Dendritic cell treated with granulocyte-macrophage colony-stimulating factor and Interleukin-4, amounts not matched to agents 40 ng/mL and 50 ng/mL, for 4 days (primary cell): ENCODE results near the gene XIST.
"Not testable (repeated sequence)": the region's sequence is repeated elsewhere in the genome, so short reads cannot be mapped to it uniquely, and the experiment has no call there.

Experiments used
- H3K27ac Mint-ChIP-seq: one replicate; pipeline ENCODE4 v1.8.0; 2022; ENCODE audit warnings: mild to moderate bottlenecking, mixed read lengths
- H3K27me3 Mint-ChIP-seq: one replicate; pipeline ENCODE4 v1.8.0; 2022; ENCODE audit warnings: mild to moderate bottlenecking, mixed read lengths
- H3K36me3 Mint-ChIP-seq: one replicate; pipeline ENCODE4 v1.8.0; 2022; ENCODE audit warnings: low read depth, mixed read lengths
- H3K4me1 Mint-ChIP-seq: one replicate; pipeline ENCODE4 v1.8.0; 2022; ENCODE audit warnings: low read depth, mixed read lengths
- H3K4me3 Mint-ChIP-seq: one replicate; pipeline ENCODE4 v1.8.0; 2022; ENCODE audit warnings: mild to moderate bottlenecking, moderate library complexity, mixed read lengths
- H3K9me3 Mint-ChIP-seq: one replicate; pipeline ENCODE4 v1.8.0; 2022; ENCODE audit warnings: mixed read lengths
- intact Hi-C: fragments of 100-400 bp; cut with micrococcal nuclease; formaldehyde crosslinking; loops from one replicate; pipeline ENCODE4 v1.15.0; 2022

The XIST gene

DNA sequence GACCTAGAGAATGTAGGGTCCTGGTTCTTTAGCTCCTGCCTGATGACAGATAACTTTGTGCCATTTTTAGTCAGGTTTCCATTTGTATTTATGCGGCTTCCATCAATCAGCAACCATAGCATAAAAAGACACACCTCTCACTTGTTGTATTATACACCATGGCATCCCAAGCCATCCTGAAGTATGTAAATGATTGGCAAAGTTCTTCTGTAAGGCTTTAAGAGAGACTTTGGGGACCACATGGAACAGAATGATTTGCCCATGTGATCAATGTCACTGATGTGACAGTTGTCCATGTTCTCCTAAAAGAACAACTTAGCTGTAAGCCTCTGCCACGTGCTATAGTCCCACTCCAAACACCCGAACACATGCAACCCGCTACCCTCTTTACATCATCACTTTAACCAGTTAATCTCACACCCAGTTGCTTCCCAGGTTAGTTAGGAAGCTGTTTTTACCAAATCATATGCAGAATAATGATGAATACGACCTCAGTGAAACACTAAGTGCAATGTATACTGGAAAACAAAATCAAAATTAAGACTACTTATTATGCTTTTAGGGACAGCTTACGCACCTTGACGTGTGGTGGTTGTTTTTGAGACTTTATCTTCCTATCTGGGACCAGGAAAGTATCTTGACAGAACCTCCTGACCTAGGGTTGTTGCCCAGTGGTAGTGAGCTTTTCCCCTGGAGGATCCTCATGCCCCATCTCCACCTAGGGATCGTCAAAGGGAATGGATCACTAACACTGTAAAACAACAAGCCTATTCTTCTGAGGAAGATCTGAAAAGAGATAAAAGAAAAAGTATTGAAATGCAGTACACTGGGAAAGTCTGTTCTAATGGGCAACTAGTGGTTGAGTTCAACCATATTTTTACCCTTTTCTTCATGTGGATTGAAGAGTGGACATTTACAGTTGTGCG is 21.8 kb downstream of the XIST start:
- H3K27ac Mint-ChIP-seq: no peak overlapping the region
- H3K36me3 Mint-ChIP-seq: no peaks in the 10 kb centered on the region
- intact Hi-C loops: no loop called here
- no peaks in the 10 kb centered on the region for H3K9me3 Mint-ChIP-seq
- H3K27me3 Mint-ChIP-seq: no peaks in the 10 kb centered on the region
- H3K4me1 Mint-ChIP-seq: peaks cover 9% of the 10 kb centered on the region
- H3K4me3 Mint-ChIP-seq: no peak overlapping the region

DNA sequence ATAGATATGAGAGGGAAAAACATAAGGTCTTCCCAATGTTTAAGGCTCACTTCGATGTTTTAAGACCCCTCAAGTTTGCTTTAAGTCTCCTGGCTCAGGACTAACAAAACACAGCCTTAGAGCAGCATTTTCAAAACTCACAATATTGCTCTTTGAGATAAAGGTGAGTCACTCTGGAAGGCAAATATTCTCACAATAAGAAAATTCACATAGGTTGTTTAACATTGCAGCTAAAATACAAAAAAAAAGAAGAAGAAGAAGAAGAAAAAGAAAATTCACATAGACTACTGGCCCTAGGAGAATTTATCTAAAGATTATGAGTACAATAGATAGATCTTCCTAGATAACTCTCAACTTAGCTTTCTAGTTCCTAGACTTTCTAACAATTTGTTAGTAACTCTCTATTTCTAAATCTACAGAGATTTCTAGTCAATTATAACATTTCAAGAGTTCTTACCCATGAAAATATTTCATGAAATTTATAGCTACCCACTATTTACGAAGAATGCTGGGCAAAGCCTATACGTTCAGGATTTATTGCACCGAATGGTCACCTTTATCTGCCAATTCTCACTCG is 22.5 kb downstream of the XIST start:
- intact Hi-C loops: no loop called here

DNA sequence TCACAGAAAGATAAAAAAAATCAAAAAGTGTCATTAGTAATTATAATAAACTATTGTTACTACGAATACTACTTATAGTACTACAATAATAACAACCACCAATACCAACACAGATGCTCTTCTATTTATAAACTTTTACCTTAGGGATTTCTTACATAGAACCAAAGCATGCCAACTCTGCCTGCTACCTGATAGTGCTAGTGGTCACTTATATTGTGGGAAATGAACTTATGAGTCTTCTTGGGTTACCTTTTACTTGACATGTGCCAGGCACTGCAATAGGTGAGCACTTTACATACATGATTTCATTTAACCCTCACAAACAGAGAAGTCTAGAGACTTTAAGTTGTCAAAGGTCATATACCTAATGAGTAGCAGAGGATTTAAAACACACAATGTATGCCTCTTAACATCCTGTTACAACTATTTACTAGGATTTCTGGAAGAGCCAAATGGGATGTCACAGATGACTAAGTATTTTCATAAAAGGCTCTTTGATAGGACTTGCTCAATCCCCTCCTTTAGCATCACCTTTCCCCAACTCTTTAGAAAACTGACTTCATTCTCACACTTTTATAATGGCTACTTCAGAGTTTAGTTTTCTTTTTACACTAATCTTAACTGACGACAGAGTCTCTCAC is 24.3 kb downstream of the XIST start:
- Mint-ChIP-seq H3K4me1 (peaks cover 9% of the 10 kb centered on the region), H3K27me3 (no peaks in the 10 kb centered on the region), H3K27ac (no peak overlapping the region), H3K36me3 (no peaks in the 10 kb centered on the region), H3K4me3 (no peak overlapping the region), H3K9me3 (no peaks in the 10 kb centered on the region)
- intact Hi-C loops: no loop called here

More for the DNA sequence above, 22.5 kb downstream of the XIST start:
- H3K4me3 Mint-ChIP-seq: no peak overlapping the region
- peaks cover 9% of the 10 kb centered on the region for H3K4me1 Mint-ChIP-seq
- H3K27me3 Mint-ChIP-seq: no peaks in the 10 kb centered on the region
- H3K9me3 Mint-ChIP-seq: no peaks in the 10 kb centered on the region
- H3K36me3 Mint-ChIP-seq: no peaks in the 10 kb centered on the region
- no peak overlapping the region for H3K27ac Mint-ChIP-seq

DNA sequence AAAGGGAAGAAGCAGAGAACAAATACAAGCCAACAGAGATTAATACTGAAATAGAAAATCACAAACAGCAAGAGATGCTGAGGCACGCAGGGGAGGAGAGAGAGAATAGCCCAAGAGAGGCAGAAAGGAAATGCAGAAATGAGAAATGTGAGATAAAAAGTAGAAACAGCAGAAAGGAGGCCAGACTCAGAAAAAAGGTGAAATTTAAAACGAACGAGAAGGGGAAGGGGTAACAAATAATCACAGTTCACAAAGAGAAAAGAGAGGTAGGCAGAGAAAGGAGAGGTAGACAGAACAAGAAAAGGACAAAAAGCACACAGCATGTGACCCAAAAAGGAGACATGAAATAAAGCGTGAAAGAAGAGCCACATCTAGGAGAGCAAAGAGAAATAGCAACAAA is 25.1 kb downstream of the XIST start:
- Mint-ChIP-seq H3K4me3 (no peak overlapping the region), H3K4me1 (peaks cover 9% of the 10 kb centered on the region), H3K36me3 (no peaks in the 10 kb centered on the region), H3K27ac (no peak overlapping the region), H3K27me3 (no peaks in the 10 kb centered on the region), H3K9me3 (no peaks in the 10 kb centered on the region)
- intact Hi-C loops: no loop called here

DNA sequence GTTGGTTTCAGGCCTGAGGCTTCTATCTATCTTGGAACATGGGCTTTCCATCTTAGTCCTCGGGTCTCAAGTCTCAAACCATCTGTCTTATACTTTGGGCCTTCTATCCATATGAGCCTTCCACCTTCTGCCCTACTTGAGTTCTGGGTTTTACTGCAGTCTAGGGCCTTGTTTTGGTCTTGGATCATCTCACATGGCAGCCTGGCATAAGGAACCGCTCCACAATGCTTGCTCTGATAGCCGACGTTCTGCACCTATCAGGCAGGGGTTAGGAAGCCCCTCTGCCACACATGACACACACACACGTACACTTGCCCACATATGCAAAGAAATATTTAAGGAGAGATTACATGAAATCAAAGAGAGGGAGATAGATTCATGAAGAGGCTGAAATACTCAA is 25.5 kb downstream of the XIST start:
- Mint-ChIP-seq H3K9me3 (no peaks in the 10 kb centered on the region), H3K27ac (no peak overlapping the region), H3K36me3 (no peaks in the 10 kb centered on the region), H3K4me1 (peaks cover 9% of the 10 kb centered on the region), H3K27me3 (no peaks in the 10 kb centered on the region), H3K4me3 (no peak overlapping the region)
- intact Hi-C loops: no loop called here

DNA sequence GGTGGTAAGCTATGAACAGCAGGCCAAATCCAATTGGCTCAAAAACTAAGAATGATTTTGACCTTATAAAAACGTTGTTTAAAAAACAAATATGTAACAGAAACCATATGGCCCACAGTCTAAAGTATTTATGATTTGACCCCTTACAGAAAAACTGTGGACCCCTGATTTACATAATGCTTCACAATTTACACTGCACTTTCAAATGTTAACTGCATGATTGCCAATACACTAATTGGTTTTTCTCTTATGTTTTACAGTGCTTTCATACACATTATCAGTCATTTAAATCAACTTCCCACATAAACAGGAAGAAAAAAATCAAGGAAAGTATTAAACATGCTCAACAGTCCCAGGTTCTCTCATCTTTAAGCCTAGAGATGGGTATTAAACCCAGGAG is 26.9 kb downstream of the XIST start:
- intact Hi-C loops: no loop called here
- Mint-ChIP-seq H3K4me1 (peaks cover under 1% of the 10 kb centered on the region), H3K27ac (no peak overlapping the region), H3K27me3 (no peaks in the 10 kb centered on the region), H3K4me3 (no peak overlapping the region), H3K9me3 (no peaks in the 10 kb centered on the region), H3K36me3 (no peaks in the 10 kb centered on the region)

DNA sequence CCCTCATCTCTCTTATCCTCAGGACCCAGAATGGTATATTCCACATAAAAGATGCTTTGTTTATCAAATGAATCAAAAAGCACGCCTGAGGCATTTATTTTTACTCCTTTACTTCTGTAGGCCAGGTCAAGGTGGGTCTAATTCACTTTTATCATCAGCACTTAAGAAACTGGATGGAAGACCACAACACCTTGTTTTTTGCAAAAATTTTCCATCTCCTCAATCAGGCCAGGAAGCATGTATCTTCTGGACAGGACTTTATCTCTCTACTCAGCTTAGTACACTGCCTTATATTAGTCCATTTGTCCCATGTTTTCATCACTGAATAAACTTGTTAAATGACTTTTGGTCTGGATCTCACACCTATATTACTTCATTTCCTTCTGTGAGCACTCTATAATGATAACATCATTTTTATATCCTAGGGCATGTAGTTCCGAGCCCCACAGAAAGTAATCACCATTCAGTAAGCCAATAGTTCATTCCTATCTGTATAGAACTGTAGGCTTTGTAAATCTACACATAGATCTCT is 29.0 kb downstream of the XIST start:
- Mint-ChIP-seq H3K4me1 (no peaks in the 10 kb centered on the region), H3K36me3 (no peaks in the 10 kb centered on the region), H3K27ac (no peak overlapping the region), H3K27me3 (no peaks in the 10 kb centered on the region), H3K4me3 (no peak overlapping the region), H3K9me3 (no peaks in the 10 kb centered on the region)
- intact Hi-C loops: no loop called here

DNA sequence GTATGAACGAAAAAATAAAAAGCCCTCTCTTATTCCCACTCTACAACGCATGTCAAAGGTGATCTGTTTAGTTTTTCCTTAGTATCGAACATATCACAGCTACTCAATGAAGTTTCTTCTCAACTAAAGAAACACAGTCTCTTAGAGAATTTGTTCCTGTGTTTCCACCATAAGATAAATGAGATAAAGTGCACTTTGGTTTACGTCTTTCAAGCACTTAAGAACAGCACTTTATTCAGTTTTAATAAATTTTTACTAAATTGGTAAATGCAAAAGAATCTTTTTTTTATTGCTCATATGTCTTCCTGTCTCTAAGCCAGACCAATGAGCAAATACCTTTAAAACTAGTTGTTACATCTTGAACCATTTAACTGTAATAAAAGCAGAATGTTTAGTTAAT is 29.7 kb downstream of the XIST start:
- Mint-ChIP-seq H3K36me3 (no peaks in the 10 kb centered on the region), H3K27me3 (no peaks in the 10 kb centered on the region), H3K9me3 (no peaks in the 10 kb centered on the region), H3K4me1 (no peaks in the 10 kb centered on the region), H3K4me3 (no peak overlapping the region), H3K27ac (no peak overlapping the region)
- intact Hi-C loops: no loop called here

DNA sequence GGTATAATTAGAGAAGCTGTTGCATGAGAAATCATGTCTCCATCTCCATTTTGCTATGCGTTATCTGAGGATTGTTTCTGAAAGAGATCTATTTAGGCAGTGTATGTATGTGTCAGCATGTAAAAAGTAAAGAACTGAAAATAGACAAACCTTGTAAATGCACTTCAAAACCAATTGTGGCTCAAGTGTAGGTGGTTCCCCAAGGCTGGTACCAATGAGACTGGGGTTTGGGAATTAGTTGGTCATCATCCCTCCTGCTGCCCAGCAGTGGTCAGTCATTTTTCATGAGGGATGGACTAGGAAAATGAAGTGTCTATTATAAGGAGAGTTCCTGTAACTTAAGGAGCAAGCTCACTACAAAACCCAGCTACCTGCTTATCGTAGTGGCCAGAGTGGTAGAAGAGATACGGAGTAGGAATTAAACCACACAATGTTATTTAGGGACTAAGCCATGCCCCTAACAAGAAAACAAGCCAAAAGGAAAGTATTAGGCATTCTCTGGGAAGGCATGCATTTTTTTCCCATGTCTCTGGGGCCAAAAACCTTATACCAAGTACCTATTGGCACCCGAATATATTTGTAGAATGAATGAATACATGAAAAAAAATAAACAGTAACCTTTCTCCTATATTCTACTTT is 30.5 kb downstream of the XIST start:
- Mint-ChIP-seq H3K27ac (no peak overlapping the region), H3K4me1 (no peaks in the 10 kb centered on the region), H3K4me3 (no peak overlapping the region), H3K9me3 (no peaks in the 10 kb centered on the region), H3K27me3 (no peaks in the 10 kb centered on the region), H3K36me3 (no peaks in the 10 kb centered on the region)
- intact Hi-C loops: no loop called here

DNA sequence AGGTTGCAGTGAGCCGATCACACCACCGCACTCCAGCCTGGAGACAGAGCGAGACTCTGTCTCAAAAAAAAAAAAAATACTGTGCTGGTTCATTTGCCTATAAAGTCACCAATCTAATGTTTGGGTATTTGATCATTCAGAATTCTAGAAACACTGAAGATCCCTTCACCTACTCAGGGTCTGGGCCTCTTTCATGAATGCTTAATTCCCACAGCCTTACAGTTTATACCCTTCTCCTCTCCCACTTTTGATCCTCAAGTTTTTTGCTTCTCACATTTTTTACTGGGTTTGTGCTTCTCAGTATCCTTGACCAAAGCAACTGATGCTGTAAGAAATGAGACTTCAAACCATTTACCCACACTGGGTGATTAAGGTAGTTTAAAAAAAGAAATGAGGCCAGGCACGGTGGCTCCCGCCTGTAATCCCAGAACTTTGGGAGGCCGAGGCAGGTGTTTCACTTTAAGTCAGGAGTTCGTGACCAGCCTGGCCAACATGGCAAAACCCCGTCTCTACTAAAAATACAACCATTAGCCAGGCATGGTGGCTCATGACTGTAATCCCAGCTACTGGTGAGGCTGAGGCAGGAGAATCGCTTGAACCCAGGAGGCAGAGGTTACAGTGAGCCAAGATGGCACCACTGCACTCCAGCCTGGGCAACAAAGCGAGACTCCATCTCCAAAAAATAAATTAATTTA is 32.5 kb downstream of the XIST start:
- H3K4me3 Mint-ChIP-seq, H3K27me3 Mint-ChIP-seq, H3K36me3 Mint-ChIP-seq, H3K4me1 Mint-ChIP-seq, H3K27ac Mint-ChIP-seq, H3K9me3 Mint-ChIP-seq, intact Hi-C loops: not testable (repeated sequence)

DNA sequence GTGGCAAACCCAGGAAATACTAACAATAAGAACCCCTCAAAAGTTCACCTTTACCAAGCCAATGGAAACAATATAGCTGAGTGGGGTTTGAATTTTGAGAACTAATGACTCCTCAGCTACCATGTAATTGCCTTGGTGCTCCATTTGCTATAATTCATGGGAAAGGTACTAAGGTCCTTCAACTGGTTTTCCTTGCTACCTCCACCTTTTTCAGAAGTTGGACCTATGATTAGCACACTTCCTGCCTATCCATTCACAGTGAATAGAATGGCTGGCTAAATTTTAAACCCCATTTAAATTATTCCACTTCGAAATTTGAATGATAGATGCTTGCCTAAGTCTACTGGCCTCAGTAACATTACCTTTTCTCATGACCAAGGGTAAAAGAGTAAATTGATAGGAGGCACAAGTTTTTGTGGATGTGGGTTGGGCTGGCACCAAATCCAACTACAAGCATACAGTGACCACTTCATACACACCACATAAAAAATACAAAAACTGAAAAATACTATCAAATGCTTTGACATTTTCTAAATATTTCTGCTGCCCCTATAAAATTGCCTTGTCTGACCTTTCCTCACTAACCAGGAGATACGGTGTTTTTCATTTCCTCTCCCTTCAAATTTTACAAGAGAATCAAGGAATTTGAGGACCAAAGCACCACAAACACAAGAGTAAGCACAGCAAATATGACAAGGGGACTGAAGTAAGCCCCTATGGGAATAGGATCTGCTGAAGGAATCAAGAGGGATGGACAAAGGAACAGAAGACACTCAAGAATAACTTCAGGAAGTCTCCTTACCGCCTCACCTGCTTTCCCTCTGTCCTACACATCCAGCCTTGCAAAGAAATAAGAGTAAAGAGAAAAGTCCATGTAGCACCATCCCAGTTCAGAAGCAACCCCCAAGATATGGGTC is 34.1 kb downstream of the XIST start:
- intact Hi-C loops: no loop called here
- no peak overlapping the region for H3K4me3 Mint-ChIP-seq
- no peaks in the 10 kb centered on the region for H3K4me1 Mint-ChIP-seq
- H3K27ac Mint-ChIP-seq: no peak overlapping the region
- H3K9me3 Mint-ChIP-seq: no peaks in the 10 kb centered on the region
- no peaks in the 10 kb centered on the region for H3K36me3 Mint-ChIP-seq
- H3K27me3 Mint-ChIP-seq: no peaks in the 10 kb centered on the region

DNA sequence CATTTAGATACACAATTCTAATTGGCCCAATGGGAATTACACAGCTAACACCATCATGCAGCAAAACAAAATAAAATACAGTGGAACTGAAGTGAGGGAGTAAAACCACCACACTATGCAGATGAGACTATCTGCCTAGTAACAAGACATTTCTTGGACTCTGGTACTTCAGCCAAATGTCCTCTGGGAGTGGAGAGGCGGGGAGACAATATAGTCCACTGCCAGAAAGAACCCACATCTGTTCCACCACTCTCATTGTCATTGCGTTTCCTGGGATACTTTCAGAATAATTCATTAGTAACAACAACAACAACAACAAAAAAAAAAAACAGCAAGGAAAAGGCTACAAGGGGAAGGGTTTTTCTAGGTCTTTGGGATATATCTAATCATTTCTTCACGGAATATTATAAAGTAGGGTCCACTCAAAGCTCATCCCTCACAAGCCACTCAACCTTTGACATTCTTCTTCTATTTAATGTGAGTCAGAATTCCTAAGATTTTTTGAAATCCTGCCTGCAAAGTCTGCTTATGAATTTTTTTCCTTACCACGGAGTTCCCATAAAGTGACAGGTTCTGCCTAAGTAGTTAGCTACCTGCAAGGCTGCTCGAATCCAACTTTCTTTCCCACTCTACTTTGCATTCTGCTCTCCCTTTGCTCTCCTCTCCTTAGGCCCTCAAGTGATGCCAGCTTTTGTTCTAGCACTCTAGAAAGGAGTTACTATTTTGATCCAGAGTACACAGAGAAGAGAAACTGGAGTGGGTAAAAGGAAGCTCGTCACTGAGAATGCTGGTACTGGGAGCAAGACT is 34.9 kb downstream of the XIST start:
- Mint-ChIP-seq H3K9me3 (no peaks in the 10 kb centered on the region), H3K27me3 (no peaks in the 10 kb centered on the region), H3K4me1 (no peaks in the 10 kb centered on the region), H3K27ac (no peak overlapping the region), H3K4me3 (no peak overlapping the region), H3K36me3 (no peaks in the 10 kb centered on the region)
- intact Hi-C loops: no loop called here
